ENCODE results near the gene CNMD.

The CNMD gene

GRCh38 chr13:52760077-52760476 is 20.5 kb upstream of the CNMD start:
- no peak overlapping the region for H3K4me3 ChIP-seq (ENCODE audit: low read depth, low read length)
- DNase-seq (ENCODE audit: low read depth), result no peak
- no peak for TF ChIP-seq CTCF (IDR thresholded peaks at IDR 0.05; ENCODE audit: low read depth, low read length)
- no peak for TF ChIP-seq MAX (IDR thresholded peaks at IDR 0.05; ENCODE audit: low read depth, low read length)
- no peak for TF ChIP-seq POLR2A (IDR thresholded peaks at IDR 0.05; ENCODE audit: extremely low read depth, insufficient read length)
- TF ChIP-seq MYC (IDR thresholded peaks at IDR 0.05; ENCODE audit: low read depth, low read length), result no peak

GRCh38 chr13:52758114-52758513 is 18.5 kb upstream of the CNMD start:
- no peak for DNase-seq (ENCODE audit: low read depth)
- TF ChIP-seq POLR2A (IDR thresholded peaks at IDR 0.05; ENCODE audit: extremely low read depth, insufficient read length), result no peak
- no peak for TF ChIP-seq MAX (IDR thresholded peaks at IDR 0.05; ENCODE audit: low read depth, low read length)
- TF ChIP-seq CTCF (IDR thresholded peaks at IDR 0.05; ENCODE audit: low read depth, low read length), result no peak
- no peak for TF ChIP-seq MYC (IDR thresholded peaks at IDR 0.05; ENCODE audit: low read depth, low read length)
- H3K4me3 ChIP-seq (ENCODE audit: low read depth, low read length), result no peak overlapping the region

GRCh38 chr13:52751196-52751595 is 11.6 kb upstream of the CNMD start:
- TF ChIP-seq MYC (IDR thresholded peaks at IDR 0.05; ENCODE audit: low read depth, low read length) (no peak), POLR2A (IDR thresholded peaks at IDR 0.05; ENCODE audit: extremely low read depth, insufficient read length) (no peak), CTCF (IDR thresholded peaks at IDR 0.05; ENCODE audit: low read depth, low read length) (no peak), MAX (IDR thresholded peaks at IDR 0.05; ENCODE audit: low read depth, low read length) (no peak)
- no peak for DNase-seq (ENCODE audit: low read depth)
- H3K4me3 ChIP-seq (ENCODE audit: low read depth, low read length), result no peak overlapping the region

- TF ChIP-seq POLR2A (IDR thresholded peaks at IDR 0.05; ENCODE audit: extremely low read depth, insufficient read length) (no peak), MYC (IDR thresholded peaks at IDR 0.05; ENCODE audit: low read depth, low read length) (no peak), CTCF (IDR thresholded peaks at IDR 0.05; ENCODE audit: low read depth, low read length) (no peak), MAX (IDR thresholded peaks at IDR 0.05; ENCODE audit: low read depth, low read length) (no peak)
- no peak for DNase-seq (ENCODE audit: low read depth)
- H3K4me3 ChIP-seq (ENCODE audit: low read depth, low read length), result no peak overlapping the region
Observed at GRCh38 chr13:52750713-52751112, 11.1 kb upstream of the CNMD start.

- no peak for DNase-seq (ENCODE audit: low read depth)
- no peak for TF ChIP-seq MYC (IDR thresholded peaks at IDR 0.05; ENCODE audit: low read depth, low read length)
- no peak for TF ChIP-seq MAX (IDR thresholded peaks at IDR 0.05; ENCODE audit: low read depth, low read length)
- TF ChIP-seq POLR2A (IDR thresholded peaks at IDR 0.05; ENCODE audit: extremely low read depth, insufficient read length), result no peak
- TF ChIP-seq CTCF (IDR thresholded peaks at IDR 0.05; ENCODE audit: low read depth, low read length), result no peak
- H3K4me3 ChIP-seq (ENCODE audit: low read depth, low read length), result no peak overlapping the region
Observed at GRCh38 chr13:52749419-52749818, 9.8 kb upstream of the CNMD start.

GRCh38 chr13:52746141-52746540 is 6.5 kb upstream of the CNMD start:
- H3K4me3 ChIP-seq (ENCODE audit: low read depth, low read length), result no peak overlapping the region
- TF ChIP-seq MYC (IDR thresholded peaks at IDR 0.05; ENCODE audit: low read depth, low read length), result no peak
- no peak for TF ChIP-seq MAX (IDR thresholded peaks at IDR 0.05; ENCODE audit: low read depth, low read length)
- no peak for TF ChIP-seq CTCF (IDR thresholded peaks at IDR 0.05; ENCODE audit: low read depth, low read length)
- TF ChIP-seq POLR2A (IDR thresholded peaks at IDR 0.05; ENCODE audit: extremely low read depth, insufficient read length), result no peak
- DNase-seq (ENCODE audit: low read depth), result no peak
